T1000 (cell line): ENCODE measurements around the gene PHF2.

Experiments
- DNase-seq: peaks from one replicate; lab custom pipeline; 2025; ENCODE audit warnings: mixed read lengths; lab: John Stamatoyannopoulos, UW

The PHF2 gene

GRCh38 chr9:93678199-93679019 lies 102.0 kb downstream of the PHF2 start:
- no peak for DNase-seq

- no peak for DNase-seq
Measured at GRCh38 chr9:93679536-93680442, 103.4 kb downstream of the PHF2 start.

DNA sequence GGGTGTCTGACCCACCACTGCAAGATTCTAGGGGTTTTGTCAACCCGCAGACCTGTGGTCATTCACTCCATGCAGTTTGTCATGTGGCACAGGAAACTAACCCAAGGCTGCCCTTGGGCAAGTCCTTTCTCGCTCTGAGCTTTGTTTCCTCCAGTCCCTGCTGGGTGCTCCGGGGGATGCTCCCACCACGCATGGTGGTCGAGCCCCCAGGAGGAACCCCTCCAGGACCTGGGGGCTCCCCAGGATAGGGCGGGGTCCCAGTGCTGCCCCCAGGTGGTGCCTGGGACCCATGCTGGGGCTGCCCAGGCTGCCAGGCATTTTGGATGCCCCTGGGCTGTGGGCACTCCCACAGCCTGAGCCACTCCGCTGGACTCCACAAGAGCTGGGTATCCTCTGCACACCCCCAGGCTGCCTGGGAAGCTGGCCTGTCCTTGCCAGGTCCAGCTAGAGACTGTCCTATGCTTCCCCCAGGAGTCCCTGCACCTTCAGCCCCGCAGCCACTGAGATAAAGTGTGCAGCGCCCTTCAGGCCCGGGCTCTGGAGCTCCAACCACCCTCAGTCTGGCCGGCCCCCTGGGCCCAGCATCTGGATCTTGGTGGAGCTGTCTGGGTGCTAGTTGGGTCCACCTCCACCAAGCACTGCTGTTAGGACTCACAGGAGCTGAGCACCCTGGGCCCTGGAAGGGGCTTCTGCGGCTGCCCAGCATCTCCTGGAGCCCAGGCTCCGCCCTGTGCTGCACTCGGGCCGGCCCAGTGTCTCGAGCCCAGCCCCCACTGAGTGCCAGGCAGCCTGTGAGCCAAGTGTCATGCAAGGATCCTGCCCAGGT lies 104.3 kb downstream of the PHF2 start:
- DNase-seq = no peak

DNA sequence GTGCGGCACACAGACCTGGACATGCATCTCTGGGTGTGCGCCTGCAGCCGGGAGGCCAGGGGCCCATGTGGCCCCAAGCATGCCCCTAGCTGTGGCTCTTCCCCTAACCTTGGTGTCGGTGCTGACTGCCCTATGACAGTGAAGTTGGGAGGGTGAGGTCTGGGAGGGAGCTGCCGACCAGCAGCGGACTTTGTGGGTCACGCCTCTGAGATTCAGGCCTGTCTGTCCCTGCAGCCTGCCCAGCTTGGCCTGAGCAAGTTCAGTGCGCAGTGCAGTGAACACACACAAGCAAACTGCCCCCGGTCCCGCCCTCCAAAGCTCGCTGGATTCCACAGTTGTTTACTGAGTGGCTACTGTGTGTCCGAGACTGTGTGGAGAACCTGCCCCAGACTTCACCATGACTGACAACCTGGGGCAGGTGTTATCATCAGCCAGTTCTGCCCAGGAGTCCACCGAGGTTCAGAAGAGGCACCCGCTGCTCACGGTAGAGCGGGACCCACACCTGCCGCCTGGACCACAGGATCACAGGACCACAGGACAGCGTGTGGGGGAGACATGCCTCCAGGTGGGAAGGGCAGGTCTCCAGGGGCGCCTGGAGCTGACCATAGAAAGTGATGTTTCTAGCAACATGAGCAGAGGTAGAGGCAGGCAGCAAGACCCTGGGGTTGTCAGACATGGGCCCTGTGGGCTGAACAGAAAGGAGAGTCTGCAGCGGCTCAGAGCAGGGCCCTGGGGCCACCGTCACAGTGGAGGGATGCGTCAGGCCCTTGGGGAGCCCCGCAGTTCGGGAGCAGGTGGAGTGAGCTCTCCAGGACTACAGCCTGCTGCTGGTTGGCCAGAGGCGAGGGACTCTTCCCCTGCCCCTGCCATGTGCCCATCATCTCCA lies 105.1 kb downstream of the PHF2 start:
- no peak for DNase-seq

DNA sequence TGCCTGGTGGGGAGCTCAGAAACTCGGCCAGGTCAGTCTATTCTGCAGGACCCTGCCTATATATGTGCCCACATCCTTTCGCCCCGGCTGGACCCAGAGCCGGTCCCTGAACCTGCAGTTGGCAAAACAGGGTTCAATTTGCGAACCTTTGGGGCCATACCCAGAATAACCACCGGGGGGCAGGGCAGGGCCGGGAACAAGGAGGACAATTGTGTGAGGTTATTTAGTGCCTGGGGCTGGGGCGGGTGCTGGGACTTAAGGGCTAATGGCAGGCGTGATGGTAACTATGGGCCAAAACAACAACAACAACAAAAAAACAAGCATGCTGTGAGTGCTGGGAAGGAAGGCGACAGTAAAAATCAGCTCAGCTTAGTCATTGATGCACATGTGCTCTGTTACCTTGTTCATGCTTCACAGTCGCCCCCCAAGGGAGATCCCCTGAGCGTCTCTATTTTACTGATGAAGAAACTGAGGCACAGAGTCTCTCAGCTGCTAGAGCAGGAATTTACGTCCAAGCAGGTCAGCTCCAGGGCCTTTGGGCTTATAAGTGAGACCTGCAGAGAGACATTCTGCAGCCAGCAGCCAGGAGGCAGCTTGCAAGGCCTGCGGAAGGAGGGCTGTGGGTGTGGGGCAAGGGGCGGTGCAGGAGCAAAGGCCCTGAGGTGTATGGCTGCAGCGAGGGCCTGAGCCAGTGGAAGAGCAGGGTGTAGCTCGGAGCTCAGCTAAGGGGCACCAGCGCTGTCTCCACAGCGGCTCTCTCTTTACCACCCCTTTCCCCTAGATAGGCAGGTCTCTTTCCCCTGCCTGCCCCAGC lies 106.0 kb downstream of the PHF2 start:
- DNase-seq = no peak

GRCh38 chr9:93683331-93684134 lies 107.1 kb downstream of the PHF2 start:
- no peak for DNase-seq

DNA sequence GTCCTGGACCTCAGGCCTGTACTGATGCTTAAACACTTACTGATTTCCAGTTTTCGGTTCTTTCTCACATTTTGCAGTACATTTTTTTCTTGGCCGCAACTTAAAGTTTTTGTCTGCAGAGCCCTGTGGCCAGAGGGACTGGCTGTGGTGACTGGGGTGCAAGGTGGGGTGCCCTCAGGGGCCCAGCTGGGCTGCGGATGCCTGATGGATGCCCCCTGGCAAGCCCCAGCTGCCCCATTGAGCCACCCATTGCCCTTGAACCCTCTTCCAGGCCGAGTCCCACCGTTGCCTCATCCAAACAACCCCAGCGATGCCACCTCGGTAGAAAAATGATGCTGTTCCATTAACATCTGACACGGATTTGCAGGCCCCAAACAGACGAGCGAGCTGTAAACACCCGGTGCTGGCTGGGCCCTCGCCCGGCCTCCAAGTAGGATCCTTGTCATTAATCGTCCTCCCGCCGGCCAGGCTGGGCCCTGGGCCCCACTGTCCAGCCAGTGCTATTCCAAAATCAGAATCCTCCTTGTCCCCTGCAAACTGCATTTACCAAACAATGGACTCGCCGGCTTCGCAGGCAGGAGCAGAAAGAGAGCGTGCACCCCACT lies 107.9 kb downstream of the PHF2 start:
- DNase-seq = no peak

- no peak for DNase-seq
Measured at GRCh38 chr9:93684806-93685543, 108.6 kb downstream of the PHF2 start.

- no peak for DNase-seq
Measured at GRCh38 chr9:93686127-93686879, 109.9 kb downstream of the PHF2 start.

- no peak for DNase-seq
Measured at GRCh38 chr9:93686880-93687236, 110.5 kb downstream of the PHF2 start.

DNA sequence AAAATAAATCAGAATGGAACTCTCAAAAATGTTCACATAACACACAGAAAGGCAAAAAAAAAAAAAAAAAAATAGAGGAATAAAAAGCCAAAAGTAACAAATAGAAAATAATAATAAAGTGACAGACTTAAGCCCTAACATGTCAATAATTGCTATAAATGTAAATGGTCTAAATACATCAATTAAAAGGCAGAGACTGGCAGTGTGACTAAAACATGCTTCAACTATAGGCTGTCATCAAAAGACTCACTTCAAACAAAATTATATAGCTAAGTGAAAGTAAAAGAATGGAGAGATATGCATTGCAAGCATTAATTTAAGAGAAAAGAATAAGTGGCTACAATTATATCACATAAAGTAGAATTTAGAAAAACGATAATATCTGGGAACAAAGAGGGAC lies 114.2 kb downstream of the PHF2 start:
- DNase-seq = no peak

GRCh38 chr9:93693129-93693528 lies 116.7 kb downstream of the PHF2 start:
- DNase-seq = no peak

DNA sequence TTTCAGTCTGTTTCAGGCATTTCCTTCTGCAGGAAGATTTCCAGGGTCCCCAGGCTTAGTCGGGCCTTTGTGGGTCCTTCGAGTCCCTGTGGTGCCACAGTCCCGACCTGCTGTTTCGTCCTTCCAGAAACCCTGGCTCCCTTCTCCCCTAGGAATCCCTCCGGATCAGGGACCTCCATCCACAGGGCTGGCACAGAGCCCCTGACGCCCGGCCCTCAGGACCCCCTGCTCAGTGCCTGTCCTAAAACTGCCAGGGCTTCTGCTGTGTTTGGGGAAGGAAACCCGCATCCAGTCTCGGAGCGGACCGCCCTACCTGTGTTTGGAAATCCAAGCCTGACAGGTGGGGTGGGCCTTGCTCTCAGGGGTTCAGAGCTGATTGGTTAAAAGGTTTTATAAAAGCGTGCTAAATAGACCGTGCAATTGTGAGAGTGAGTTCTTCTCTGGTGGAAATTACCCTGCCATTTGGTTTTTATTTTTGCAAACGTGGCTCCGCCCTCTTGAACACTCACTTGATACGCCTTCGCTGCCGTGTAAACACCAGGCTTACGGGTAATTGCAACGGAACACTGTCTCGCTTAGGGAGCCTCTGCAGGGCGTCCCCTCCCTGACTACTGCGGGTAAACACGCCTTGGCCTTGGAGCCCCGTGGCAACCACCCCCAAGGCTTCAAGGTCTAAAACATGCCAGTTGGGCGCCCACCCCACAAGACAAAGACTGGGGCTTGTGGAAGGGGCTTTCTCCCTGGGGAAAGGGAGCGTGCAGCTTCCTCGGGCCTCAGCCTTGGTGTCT lies 121.2 kb downstream of the PHF2 start:
- no peak for DNase-seq

- no peak for DNase-seq
Measured at GRCh38 chr9:93698140-93698908, 121.9 kb downstream of the PHF2 start.

- DNase-seq = no peak
Measured at GRCh38 chr9:93699650-93700049, 123.3 kb downstream of the PHF2 start.
